Measurements from ENCODE around the gene OSBPL9. TPM values are rescaled to one million over a fixed set of nuclear protein-coding genes. Genes with fewer than 3 reads are reported as not detected.

The OSBPL9 gene
- total RNA-seq, 1 experiment from 2014 or later = 109 TPM

DNA sequence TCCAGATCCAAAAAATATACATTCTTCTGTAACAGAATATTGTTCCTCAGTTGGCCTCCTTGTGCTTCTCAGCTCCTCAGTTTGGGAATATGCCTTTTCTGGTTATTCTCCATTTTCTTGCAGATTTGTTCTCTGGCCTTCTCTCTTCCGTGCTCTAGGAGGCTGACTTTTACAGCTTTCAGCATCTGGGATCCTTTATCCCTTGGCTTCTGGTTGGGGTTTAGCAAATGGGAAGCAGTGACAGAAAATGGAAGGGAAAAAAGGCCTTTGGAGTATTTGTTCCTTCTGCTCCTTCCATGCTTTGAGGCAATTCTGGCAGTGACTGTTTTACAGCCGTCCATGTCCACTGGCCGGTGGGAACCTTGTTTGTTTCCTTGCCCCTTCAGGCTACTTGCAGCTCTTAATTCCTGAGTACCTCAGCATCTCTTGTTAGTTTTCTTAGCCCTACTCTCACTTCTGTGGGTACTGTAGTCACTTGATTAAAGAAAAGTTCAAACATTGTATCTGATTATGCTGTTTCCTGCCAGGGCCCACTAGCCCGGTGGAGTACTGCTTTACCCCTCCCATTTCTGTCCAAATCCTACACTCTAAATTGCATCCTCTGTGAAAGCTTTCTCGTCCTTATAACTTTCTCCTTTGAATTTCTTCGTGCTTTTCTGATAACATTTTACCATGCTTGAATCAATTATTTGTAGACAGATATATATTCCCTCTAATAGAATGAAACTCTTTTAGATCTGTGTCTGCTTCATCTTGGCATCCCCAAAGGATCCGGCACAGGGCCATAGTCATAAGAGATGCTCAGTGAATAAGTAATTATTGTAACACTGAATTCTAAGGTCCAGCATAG is 118.2 kb downstream of the OSBPL9 start:
- DNase-seq (ENCODE audit: low spot score) = no peak

DNA sequence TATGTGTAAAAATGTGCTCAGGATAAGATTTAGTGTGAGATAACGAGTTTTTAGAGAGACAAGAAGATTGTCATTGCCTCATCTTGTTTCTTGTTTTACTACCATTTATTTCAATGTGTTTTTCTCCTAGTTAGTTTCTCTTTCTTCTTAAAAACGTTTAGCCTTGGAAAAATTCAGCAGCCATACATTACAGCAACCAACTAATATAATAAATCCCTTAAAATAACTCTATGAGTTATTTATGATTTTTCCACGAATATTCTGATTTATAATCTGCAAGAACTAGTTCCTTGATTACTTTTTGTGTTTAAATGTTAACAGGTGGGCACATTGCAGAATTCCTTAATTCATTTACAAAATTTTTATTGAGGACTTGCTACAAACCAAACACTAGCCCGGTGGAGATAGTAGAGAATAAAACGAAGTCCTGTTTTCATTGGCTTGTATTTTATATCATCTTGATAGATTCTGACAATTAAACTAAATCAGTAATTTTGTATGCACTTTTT is 118.9 kb downstream of the OSBPL9 start:
- no peak for DNase-seq (ENCODE audit: low spot score)

DNA sequence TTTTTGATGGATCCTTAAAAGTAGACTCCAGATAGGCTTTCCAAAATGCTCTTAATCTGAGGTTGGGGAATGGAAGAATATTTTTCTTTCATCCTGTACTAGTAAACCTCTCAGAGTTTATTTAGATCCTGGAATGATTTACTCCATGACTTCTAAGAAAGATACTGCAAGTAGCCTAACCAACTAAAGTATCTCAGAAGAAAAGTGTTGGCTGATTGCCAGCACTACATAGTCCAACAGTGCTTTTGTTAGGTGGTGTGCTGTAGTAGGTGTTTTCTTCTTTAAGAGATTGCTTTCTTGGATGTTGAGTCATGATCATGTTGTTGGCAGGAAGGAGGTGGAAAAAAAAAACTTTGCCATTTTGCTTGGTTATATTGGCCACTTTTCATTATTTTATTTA is 119.8 kb downstream of the OSBPL9 start:
- peak; percentile 50 for DNase-seq (ENCODE audit: low spot score)

DNA sequence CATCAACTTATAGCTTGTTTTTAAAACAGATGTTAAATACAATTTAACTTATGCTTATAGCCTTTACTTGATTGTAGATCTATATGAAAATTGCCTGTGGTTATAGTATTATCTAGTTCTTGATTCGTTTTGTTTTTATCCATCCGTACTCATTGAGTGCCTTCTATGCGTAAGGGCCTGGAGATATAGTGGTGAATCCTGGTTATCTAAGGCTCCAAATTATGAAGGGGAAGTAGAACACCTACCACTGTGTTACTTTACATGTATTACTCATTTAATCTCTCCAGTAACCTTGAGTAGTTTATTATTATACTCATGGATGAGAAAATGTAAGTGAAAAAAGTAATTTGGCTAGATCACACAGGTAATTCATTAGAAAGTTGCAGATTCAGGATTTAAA is 121.8 kb downstream of the OSBPL9 start:
- DNase-seq (ENCODE audit: low spot score) = no peak

DNA sequence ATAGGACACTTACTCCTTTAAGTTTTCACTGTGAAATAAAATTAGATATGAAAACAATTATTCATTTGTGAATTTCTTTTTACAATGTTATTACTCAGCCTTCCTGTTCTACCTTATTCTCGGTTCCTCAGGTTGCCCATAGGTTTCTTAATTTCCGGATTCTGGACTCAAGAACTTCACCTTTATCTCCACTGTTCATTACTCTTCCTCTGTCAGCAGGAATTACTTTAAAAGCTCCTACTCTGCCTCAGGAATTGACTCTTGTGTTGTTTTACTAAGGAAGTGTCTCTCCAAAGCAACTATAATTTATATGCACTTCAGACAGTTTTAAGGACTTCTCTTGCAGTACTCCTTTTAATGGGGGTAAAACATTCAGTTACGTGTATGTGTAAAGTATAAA is 123.8 kb downstream of the OSBPL9 start:
- DNase-seq (ENCODE audit: low spot score) = no peak

DNA sequence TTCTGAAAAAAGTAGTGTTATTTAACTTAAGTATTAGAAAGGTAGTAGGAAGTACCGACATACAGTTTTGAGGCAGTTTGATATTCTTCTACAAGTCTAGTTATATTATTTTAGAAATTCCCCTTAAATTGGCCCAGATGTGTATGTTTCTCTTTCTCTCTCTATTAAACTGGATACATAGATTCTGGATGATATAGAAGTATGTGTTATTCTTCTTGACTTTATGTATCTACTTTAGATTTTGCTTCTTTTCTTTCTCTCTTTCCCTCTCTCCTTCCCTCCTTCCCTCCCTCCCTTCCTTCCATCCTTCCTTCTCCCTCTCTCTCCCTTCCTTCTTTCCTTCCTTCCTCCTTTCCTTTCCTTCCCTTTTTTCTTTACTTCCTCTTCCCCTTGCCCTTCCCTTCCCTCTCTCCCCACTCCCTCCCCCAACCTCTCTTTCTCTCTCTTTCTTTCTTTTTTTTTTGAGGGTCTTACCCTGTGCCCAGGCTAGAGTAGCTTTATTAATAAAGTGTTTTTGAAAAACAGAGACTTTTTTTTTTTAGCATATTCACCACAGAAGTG is 124.3 kb downstream of the OSBPL9 start:
- DNase-seq (ENCODE audit: low spot score) = no peak

DNA sequence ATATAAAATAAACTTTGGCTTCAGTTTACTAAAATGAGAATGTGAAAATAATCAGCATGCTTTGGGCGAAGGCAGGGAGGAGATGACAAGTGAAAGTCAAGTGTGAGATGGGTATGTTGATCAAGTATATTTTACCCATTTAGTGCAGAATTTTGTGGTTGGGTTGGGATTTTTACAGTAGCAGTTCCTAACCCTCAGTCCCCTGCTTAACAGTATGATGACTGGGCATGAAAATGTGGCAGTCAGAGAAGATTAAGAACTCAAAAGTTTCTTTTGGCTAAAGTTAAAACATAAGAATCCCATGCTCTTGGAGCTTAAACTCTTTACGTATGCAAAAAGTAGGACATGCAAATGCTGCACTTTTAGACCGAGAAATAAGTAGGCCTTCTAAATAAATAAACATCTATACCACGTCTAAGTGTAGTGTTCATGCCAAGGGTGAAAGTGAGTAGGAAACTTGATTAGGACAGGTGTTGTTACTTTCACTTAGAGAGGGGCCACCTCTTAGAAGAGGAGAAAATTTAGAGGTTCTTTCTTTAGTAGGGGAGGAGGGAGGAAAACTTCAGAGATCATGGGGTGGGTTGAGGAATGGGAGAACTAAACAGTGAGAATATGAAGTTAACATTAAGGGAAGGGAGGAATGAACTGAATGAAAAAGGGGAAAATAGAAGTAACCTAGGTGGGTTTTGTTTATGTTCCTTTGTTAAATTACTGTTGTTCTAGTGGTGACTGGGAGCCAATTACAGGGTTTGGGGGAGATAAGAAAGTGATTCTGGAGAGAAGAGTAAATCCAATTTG is 127.8 kb downstream of the OSBPL9 start:
- DNase-seq (ENCODE audit: low spot score) = no peak

DNA sequence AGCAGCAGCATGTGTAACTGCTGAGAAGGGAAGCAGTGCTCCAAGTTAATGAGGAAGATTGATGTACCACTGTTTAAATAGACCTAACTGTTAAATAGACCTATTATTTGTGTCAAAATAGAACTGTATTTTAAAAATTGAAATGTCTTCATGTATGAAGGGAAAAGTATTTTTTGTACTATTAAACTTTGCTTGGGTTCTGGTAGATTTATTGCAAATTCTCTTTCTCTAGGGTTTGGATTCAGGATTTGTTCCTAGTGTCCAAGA is 128.3 kb downstream of the OSBPL9 start:
- DNase-seq (ENCODE audit: low spot score) = no peak

DNA sequence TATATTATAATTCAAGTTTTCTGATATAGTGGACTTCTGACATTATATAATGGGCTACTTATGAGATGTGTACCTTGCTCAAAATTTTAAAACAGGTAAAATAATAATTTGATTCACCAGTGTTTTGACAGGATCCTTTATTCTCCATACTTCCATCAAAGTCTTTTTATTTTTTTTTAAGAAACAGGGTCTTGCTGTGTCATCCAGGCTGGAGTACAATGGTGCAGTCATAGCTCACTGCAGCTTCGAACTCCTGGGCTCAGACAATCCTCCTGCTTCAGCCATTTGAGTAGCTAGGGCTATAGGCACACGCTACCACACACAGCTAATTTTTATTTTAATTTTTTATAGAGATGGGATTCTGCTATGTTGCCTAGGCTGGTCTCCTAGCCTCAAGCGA is 132.3 kb downstream of the OSBPL9 start:
- no peak for DNase-seq (ENCODE audit: low spot score)

DNA sequence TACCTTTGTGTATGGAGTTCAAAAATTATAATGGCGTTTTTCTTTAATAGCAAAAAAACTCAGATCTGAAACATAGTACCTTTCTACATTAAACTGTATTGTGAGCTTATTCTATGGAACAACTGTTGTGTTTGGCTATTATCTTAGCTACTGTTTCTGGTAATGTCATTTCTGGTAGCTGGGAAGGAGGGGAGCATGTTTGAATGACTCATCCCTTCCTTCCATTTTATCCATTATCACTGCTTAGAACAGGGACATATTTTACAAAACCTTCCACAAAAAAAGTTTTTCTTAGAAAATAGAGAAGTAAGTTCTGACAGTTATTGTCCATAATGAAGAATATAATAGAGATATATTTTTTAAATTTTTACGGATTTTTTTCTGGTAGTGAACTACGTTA is 133.3 kb downstream of the OSBPL9 start:
- peak; percentile 16 for DNase-seq (ENCODE audit: low spot score)

DNA sequence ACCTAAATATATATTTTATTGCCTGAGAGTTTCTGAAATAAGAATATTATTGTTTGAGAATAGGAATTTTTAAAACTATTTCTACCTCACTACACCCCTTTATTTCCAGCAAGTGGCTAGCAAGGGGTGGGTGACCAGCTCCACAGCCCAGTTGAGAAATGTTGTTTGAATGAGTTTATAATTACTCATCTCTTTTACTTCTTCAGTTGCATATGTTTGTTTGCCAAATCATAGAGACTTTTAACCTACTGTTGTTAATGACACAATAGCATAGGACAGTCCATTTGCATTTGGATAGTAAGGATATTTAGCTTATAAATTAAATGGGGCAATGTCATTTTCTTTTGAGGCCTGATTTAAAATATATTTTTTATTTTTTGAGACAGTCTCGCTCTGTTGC is 133.8 kb downstream of the OSBPL9 start:
- no peak for DNase-seq (ENCODE audit: low spot score)

DNA sequence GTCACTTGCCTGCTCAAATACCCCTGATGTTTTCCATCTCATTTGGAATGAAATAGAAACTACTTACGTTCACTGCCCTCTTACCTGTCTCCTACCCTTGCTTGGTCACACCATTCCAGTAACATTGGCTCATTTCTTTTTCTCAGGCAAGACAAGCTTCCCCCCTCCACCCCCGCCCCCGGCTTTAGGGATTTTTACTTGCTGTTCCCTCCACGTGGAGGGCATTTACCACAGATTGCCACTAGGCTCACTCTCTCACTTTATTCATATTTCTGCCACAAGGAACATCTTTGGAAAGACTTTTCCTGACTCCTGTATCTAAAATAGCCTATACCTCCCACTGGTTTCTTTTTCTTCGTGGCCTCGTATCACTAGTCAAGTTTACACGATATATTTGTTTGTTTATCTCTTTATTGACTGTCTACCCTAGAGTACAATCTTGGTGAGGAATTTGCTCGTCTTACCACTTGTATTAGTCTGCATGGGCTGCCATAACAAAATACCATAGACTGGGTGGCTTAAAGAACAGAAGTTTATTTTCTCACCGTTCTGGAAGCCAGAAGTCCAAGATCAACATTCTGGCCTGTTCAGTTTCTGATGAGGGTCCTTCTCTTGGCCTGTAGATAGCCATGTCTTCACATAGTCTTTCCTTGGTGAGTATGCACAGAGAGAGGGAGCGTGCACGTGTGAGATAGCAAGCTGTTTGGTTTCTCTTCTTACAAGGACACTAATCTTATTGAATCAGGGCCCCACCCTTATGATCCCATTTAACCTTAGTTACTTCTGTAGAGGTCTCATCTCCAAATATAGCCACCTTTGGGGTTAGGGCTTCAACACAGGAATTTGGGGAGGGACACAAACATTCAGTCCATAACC is 135.4 kb downstream of the OSBPL9 start:
- DNase-seq (ENCODE audit: low spot score) = no peak

DNA sequence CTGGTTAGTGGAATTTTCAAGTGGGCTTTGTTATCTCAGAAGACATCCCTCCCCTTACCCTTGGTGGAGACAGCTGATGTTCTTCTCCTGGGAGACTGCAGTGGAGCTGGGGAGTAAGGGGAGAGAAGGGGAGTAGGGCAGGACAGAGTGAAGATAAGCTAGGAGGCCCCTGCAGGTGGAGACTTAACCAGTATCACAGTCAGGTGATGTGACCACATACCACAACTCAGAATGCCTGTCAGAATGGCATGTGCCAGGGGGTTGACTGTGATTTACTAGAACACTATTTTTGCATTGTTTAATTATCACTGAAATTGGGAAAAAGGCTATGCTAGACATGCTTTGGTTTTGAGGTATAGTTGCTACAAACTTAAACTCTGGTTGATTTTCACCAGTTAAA is 137.1 kb downstream of the OSBPL9 start:
- DNase-seq (ENCODE audit: low spot score) = no peak

DNA sequence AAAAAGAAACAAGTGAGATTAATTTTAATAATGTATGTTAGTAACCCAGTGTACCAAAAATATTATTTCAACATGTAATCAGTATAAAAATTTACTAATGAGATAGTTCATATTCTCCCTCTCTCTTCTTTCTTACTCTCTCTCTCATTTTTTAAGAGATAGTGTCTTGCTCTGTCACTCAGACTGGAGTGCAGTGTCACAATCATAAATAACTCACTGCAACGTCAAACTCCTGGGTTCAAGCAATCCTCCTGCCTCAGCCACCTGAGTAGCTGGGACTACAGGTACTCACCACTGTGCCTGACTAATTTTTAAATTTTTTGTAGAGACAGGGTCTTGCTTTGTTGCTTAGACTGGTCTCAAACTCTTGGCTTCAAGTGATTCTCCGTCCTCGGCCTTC is 137.8 kb downstream of the OSBPL9 start:
- DNase-seq (ENCODE audit: low spot score) = no peak

DNA sequence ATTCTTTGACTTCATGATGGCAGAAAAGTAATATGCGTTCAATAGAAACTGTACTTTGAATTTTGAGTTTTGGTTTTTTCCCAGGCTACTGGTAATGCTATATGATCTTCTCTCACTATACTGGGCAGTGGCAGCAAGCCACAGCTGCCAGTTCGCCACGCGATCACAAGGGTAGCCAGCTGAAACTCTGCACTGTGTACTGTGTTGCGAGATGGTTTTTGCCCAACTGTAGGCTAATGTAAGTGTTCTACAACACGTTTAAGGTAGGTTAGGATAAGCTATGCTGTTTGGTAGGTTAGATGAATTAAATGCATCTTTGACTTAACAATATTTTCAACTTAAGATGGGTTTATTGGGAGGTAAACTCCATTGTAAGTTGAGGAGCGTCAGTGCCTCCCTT is 138.5 kb downstream of the OSBPL9 start:
- no peak for DNase-seq (ENCODE audit: low spot score)

DNA sequence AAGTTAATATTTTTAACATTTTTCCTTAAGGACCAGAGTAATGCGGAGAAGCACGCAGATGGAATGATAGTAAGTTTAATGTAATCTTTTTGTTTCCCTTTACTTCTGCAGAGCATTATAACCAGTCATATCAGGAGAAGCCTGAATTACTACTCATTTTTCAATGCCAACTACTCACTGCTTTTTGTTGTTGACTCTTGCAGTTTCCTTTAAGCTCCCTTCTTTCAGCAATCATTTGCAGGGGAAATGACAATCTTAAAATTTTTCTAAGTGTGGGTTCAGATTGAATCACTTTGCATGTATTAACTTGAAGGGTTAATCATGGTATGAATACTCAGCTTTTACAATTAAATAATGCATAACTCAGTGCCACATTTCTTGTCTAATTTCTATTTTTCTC is 139.4 kb downstream of the OSBPL9 start:
- DNase-seq (ENCODE audit: low spot score) = no peak

DNA sequence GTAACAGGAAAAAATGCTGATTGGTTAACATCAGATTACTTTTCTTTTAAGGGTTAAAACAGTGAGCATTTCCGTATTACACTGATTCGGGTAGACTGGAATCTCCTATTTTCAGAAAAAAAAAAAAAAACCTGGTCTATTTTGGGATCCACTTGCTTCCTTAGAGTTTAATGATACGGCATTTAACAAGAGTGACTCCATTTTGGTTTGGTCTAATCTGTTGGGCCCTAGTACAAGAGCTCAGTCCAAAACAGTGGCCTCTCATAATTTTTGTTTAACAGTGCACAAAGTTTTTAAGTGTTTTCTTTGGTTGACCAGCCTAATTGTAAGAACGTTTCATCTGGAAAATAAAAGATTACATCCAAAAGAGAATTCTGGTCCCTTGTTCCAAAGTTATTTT is 141.4 kb downstream of the OSBPL9 start:
- no peak for DNase-seq (ENCODE audit: low spot score)

DNA sequence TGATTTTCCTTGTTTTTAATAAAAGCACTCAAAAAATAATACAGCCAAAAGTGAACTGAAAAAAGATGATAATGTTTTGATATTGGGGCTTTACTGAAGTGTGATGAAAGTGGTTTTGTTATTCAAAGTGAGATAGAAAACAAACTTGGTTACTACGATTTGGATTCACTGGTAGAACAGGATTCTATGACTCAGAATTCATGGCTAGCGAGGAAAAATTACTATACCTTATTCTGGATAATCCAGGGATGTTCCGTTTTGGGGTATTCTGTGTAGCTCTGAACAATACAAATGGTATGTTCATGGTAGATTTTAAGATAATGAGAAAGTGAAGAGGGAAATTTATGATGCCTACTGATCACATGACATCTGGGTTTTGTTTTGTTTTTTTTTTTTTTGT is 144.0 kb downstream of the OSBPL9 start:
- DNase-seq (ENCODE audit: low spot score) = no peak

DNA sequence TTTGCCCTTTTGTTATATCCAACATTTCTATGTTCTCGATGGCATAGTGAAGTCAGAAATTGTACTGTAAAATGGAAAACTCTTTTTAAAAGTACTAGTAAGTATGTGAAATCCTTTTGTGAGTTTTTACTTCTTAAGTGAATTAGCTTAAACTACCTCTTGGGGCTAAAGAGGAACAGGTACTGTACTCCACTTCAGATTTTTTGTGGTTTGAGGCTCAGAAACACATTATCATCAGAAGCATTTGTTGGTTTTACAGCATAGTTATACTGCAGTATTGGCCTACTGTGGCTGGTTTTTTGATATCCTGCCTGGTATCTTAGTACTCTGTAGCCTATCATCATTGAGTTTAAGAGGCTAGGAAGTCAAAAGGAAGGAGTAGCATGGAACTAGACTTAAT is 144.5 kb downstream of the OSBPL9 start:
- DNase-seq (ENCODE audit: low spot score) = no peak

DNA sequence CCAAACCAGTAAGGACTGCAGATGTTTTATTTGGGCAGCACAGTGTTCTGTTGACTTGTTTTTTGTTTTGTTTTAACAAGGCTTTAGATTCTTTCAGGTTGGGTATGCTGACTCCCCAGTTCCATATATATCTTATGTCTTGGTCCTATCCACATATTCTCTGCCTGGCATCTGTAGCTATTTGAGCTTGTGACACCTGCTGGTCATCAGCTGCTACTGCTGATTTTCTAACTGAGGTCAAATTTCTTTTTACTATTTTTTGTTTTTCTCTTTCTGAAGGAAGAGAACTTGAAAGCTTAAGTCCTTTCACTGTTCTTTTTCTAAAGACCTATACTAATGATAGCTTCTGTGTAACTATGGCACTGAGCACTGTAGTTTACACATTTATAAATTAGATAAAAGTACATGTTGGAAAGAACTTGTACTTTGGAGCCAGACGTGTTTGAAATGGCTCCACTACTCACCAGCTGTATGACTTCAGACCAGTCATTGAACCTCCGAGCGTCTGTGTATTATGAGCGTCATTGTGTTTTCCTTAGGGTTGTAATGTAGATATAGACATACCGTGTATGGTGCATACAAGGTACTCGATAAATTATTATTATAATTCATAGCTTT is 152.2 kb downstream of the OSBPL9 start:
- peak; percentile 42 for DNase-seq (ENCODE audit: low spot score)

DNA sequence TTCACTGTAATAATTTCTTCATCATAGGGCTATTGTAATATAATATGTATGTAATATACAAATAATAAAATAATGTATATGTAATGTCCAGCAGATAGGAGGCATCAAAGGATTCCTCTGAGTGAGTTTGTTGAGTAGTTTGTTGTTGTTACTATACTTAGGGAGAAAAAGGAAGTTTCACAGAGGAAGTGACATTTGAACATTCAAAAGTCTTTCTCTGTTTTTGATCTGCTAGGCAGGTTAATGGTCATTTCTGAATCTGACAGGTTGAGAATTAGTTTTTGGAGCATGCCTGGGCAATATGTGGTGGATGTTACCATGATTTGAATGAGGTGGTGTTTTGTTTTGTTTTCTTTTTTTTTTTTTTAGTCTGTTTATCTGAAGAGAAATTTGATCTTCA is 159.5 kb downstream of the OSBPL9 start:
- no peak for DNase-seq (ENCODE audit: low spot score)

DNA sequence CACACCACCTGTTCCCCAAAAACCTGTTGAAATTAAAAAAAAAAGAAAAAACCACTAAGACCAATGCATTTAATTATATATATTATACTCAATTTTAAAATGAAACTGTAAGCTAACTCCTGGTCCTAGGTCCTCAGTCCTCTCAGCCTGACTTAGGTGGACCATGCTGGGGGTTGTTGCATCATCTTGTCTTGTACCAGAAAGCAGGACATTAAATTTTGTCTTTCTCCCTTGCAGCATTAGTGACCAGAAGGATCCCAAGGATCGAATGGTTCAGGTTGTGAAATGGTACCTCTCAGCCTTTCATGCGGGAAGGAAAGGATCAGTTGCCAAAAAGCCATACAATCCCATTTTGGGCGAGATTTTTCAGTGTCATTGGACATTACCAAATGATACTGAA is 164.0 kb downstream of the OSBPL9 start:
- no peak for DNase-seq (ENCODE audit: low spot score)
